H1 (cell line): Measurements from ENCODE around the gene GMPR2. TPM values are rescaled to one million over a fixed set of nuclear protein-coding genes. Genes with fewer than 3 reads are reported as not detected.

Experiments used
- CTCF ChIA-PET: fragments of 300-600 bp; sonication (Branson Sonifier 250); formaldehyde crosslinking; loops from one replicate; lab custom pipeline; 2021; ENCODE audit not compliant: partially characterized antibody; lab: Charles Lee
- POLR2A ChIA-PET: fragments of 300-600 bp; sonication (Branson Sonifier 250); formaldehyde crosslinking; loops from one replicate; lab custom pipeline; 2021; ENCODE audit warnings: inconsistent platforms; ENCODE audit not compliant: partially characterized antibody; lab: Charles Lee
- DNase-seq, 2 experiments: peaks; one replicate each; pipeline versions ENCODE4 v3.0.0 to v3.0.0-alpha.2; 2010 to 2022; ENCODE audit warnings: low spot score in 2 of 2, low read depth in 1 of 2, mixed read lengths in 1 of 2
- FAIRE-seq: peaks from 2 replicates; lab custom pipeline; 2011; peaks lifted over from hg19 to GRCh38; lab: Jason Lieb, UNC
- H2AFZ ChIP-seq: 2 replicates; pipeline ENCODE4 v1.8.1; 2012; ENCODE audit warnings: low read length, inconsistent platforms
- H2AK5ac ChIP-seq: 2 replicates; pipeline ENCODE4 v1.6.1; 2013; ENCODE audit warnings: low read depth, low read length
- H2BK120ac ChIP-seq: replicated peaks from 2 replicates; pipeline ENCODE3; 2013; ENCODE audit warnings: low read depth, low read length, inconsistent platforms
- H2BK12ac ChIP-seq: 2 replicates; pipeline ENCODE4 v1.6.1; 2013; ENCODE audit warnings: low read depth, low read length
- H2BK15ac ChIP-seq: 2 replicates; pipeline ENCODE4 v1.6.1; 2013; ENCODE audit warnings: low read length
- H2BK20ac ChIP-seq: 2 replicates; pipeline ENCODE4 v1.6.1; 2013; ENCODE audit warnings: low read length
- H2BK5ac ChIP-seq: 2 replicates; pipeline ENCODE4 v1.6.1; 2013; ENCODE audit warnings: low read depth, low read length
- H3K14ac ChIP-seq: 2 replicates; pipeline ENCODE4 v1.6.1; 2013; ENCODE audit warnings: inconsistent platforms; ENCODE audit not compliant: insufficient read length
- H3K18ac ChIP-seq: 2 replicates; pipeline ENCODE4 v1.6.1; 2013; ENCODE audit warnings: low read length; ENCODE audit errors: extremely low read depth
- H3K23ac ChIP-seq: 2 replicates; pipeline ENCODE4 v1.6.1; 2013; ENCODE audit warnings: inconsistent platforms; ENCODE audit not compliant: insufficient read length
- H3K23me2 ChIP-seq: 2 replicates; pipeline ENCODE4 v1.6.1; 2013; ENCODE audit warnings: low read depth, low read length
- H3K27ac ChIP-seq: 2 replicates; pipeline ENCODE4 v1.6.1; 2011; ENCODE audit warnings: low read depth, low read length, inconsistent platforms
- H3K27me3 ChIP-seq, 4 experiments: replicated peaks in 1 of 4; 1 replicate in 1 of 4; 2 replicates in 3 of 4; pipeline versions ENCODE4 v1.6.1 to v1.8.1; 2011 to 2013; ENCODE audit warnings: low read length in 3 of 4, mild to moderate bottlenecking in 3 of 4, inconsistent platforms in 2 of 4, mixed read lengths in 2 of 4, moderate library complexity in 1 of 4; ENCODE audit not compliant: control insufficient read depth in 3 of 4, insufficient read depth in 3 of 4; ENCODE audit errors: extremely low read depth in 1 of 4
- H3K36me3 ChIP-seq, 4 experiments: 2 replicates each; pipeline versions ENCODE4 v1.6.1 to v1.8.1; 2011 to 2013; ENCODE audit warnings: mild to moderate bottlenecking in 4 of 4, low read length in 3 of 4, moderate library complexity in 2 of 4, control low read depth in 1 of 4, inconsistent platforms in 1 of 4; ENCODE audit not compliant: insufficient read depth in 4 of 4, control insufficient read depth in 2 of 4
- H3K4ac ChIP-seq: replicated peaks from 2 replicates; pipeline ENCODE3; 2013; ENCODE audit warnings: low read length, low read depth, mixed read lengths, inconsistent platforms; ENCODE audit not compliant: insufficient read length
- H3K4me1 ChIP-seq, 4 experiments: replicated peaks in 1 of 4; 1 replicate in 1 of 4; 2 replicates in 3 of 4; pipeline versions ENCODE4 v1.6.1 to v1.8.1; 2011 to 2013; ENCODE audit warnings: low read length in 3 of 4, inconsistent platforms in 2 of 4, mixed read lengths in 1 of 4; ENCODE audit not compliant: insufficient read depth in 4 of 4, control insufficient read depth in 3 of 4
- H3K4me2 ChIP-seq, 2 experiments: 2 replicates each; pipeline versions ENCODE4 v1.6.1 to v1.8.1; 2011 to 2013; ENCODE audit warnings: low read depth in 2 of 2, low read length in 2 of 2, control low read depth in 1 of 2, inconsistent platforms in 1 of 2, mild to moderate bottlenecking in 1 of 2; ENCODE audit not compliant: insufficient read depth in 1 of 2
- H3K4me3 ChIP-seq, 4 experiments: fragments of 200-600, 300-600 bp in 1 of 4; sonication (generic), shearing (Covaris generic), sonication (Bioruptor Twin) in 1 of 4; 2 replicates each; pipeline versions ENCODE4 v1.5.1 to v1.8.1; 2011 to 2016; ENCODE audit warnings: low read length in 4 of 4, low read depth in 3 of 4, control low read depth in 2 of 4, inconsistent platforms in 2 of 4, mild to moderate bottlenecking in 2 of 4, mixed read lengths in 1 of 4, moderate library complexity in 1 of 4; ENCODE audit not compliant: insufficient read depth in 2 of 4; ENCODE audit errors: extremely low read depth in 1 of 4
- H3K56ac ChIP-seq: replicated peaks from 2 replicates; pipeline ENCODE3; 2013; ENCODE audit warnings: low read depth, mild to moderate bottlenecking, mixed read lengths, low read length, inconsistent platforms; ENCODE audit not compliant: insufficient read length
- H3K79me1 ChIP-seq: 2 replicates; pipeline ENCODE4 v1.6.1; 2013; ENCODE audit warnings: low read depth, low read length, control low read depth
- H3K79me2 ChIP-seq, 2 experiments: 2 replicates each; pipeline versions ENCODE4 v1.6.1 to v1.8.1; 2012 to 2013; ENCODE audit warnings: low read length in 2 of 2, mild to moderate bottlenecking in 2 of 2, inconsistent platforms in 1 of 2; ENCODE audit not compliant: insufficient read depth in 2 of 2, control insufficient read depth in 1 of 2
- H3K9ac ChIP-seq, 4 experiments: replicated peaks in 1 of 4; 1 replicate in 1 of 4; 2 replicates in 3 of 4; pipeline versions ENCODE4 v1.6.1 to v1.8.1; 2011 to 2013; ENCODE audit warnings: low read depth in 3 of 4, low read length in 3 of 4, control low read depth in 2 of 4, mild to moderate bottlenecking in 2 of 4, moderate library complexity in 2 of 4, inconsistent platforms in 1 of 4; ENCODE audit errors: extremely low read depth in 1 of 4
- H3K9me3 ChIP-seq, 2 experiments: 2 replicates each; pipeline versions ENCODE4 v1.6.1 to v1.8.1; 2012 to 2013; ENCODE audit warnings: mild to moderate bottlenecking in 2 of 2, moderate library complexity in 2 of 2, control low read depth in 1 of 2, inconsistent platforms in 1 of 2, low read depth in 1 of 2, low read length in 1 of 2, mixed read lengths in 1 of 2; ENCODE audit not compliant: insufficient read depth in 2 of 2
- H4K20me1 ChIP-seq, 2 experiments: replicated peaks in 1 of 2; 2 replicates each; pipeline versions ENCODE3 to v1.8.1; 2011 to 2013; ENCODE audit warnings: inconsistent platforms in 2 of 2, low read length in 2 of 2, mild to moderate bottlenecking in 1 of 2; ENCODE audit not compliant: insufficient read depth in 2 of 2, control insufficient read depth in 1 of 2
- H4K5ac ChIP-seq: 2 replicates; pipeline ENCODE4 v1.6.1; 2013; ENCODE audit warnings: low read length, low read depth, mixed read lengths, inconsistent platforms; ENCODE audit not compliant: insufficient read length
- H4K8ac ChIP-seq: 2 replicates; pipeline ENCODE4 v1.8.0; 2013; ENCODE audit warnings: mild to moderate bottlenecking, moderate library complexity, low read length, inconsistent platforms; ENCODE audit not compliant: insufficient read depth; ENCODE audit errors: extremely low read depth
- H4K91ac ChIP-seq: replicated peaks from 2 replicates; pipeline ENCODE3; 2013; ENCODE audit warnings: low read length, mixed read lengths, inconsistent platforms; ENCODE audit not compliant: insufficient read length
- RFX5 ChIP-seq: IDR thresholded peaks from 2 replicates; pipeline ENCODE4 v1.6.1; 2011; ENCODE audit warnings: low read depth, low read length, improper control_type of control experiment, borderline replicate concordance
- WGBS, 2 experiments: shearing (Covaris generic) in 1 of 2; methylation state at CpG; one replicate each; pipeline versions ENCODE4 v1.1.6 to v1.1.7; 2013 to 2015; ENCODE audit warnings: low lambda C conversion rate in 2 of 2, mixed read lengths in 2 of 2, inconsistent platforms in 1 of 2, low coverage in 1 of 2, missing lambda C conversion rate in 1 of 2; ENCODE audit not compliant: insufficient replicate concordance in 2 of 2, insufficient coverage in 1 of 2, insufficient read length in 1 of 2; ENCODE audit errors: extremely low coverage in 1 of 2, missing lambda C conversion rate in 1 of 2; 5-methylcytosine and 5-hydroxymethylcytosine counted together
- polyA plus RNA-seq, 7 experiments: library from polyadenylated mRNA; depleted of rRNA in 3 of 7; stranded (reverse) in 5 of 7; unstranded in 2 of 7; fragments of >200 nt in 5 of 7; fragments of 200-250 nt in 2 of 7; gene quantifications; 1 replicate in 5 of 7; 2 replicates in 1 of 7; 4 replicates in 1 of 7; pipeline versions ENCODE4 v1.2.1 to v1.2.3, GENCODE V29; 2011 to 2013; ENCODE audit warnings: missing spikeins in 2 of 7, mixed read lengths in 2 of 7
- total RNA-seq: library from RNA; stranded (reverse); fragmentation: NEBNext Ultra II Directional; extraction: Animal tissue kit (Norgen Biotek cat#: 25700); gene quantifications from 2 replicates; pipeline ENCODE4 v1.2.1, GENCODE V29; 2021

Gene GMPR2
- total and polyA plus RNA-seq, 2 of the 8 experiments (the other 6 are each of a cell fraction or from before 2014, with no cell fraction given) = 61.6 to 85.3 TPM

GRCh38 chr14:24246765-24247212 lies 14.1 kb downstream of the GMPR2 start:
- CTCF ChIA-PET = interaction anchor here (0.7 to 9.4 kb wide), 11 partner anchors 18 to 185 kb away, joined by 3 to 163 read pairs (median 4); partner anchors contain the start of genes CIDEB, DHRS1, LTB4R and NOP9
- no peaks in the 10 kb centered on the region for H3K27me3 ChIP-seq
- no peak overlapping the region for H4K5ac ChIP-seq
- H3K36me3 ChIP-seq = no peaks in the 10 kb centered on the region
- no peak overlapping the region for H3K14ac ChIP-seq
- no peak for TF ChIP-seq RFX5
- H3K9ac ChIP-seq = no peak overlapping the region
- H3K23ac ChIP-seq = no peak overlapping the region
- no peaks in the 10 kb centered on the region for H3K79me1 ChIP-seq
- H3K4me3 ChIP-seq = no peak overlapping the region
- POLR2A ChIA-PET = interaction anchor here (0.9 to 4.2 kb wide), 12 partner anchors 10 to 59 kb away, joined by 3 to 20 read pairs (median 4); partner anchors contain the start of genes CHMP4A, DHRS1, NOP9 and RABGGTA
- H2BK5ac ChIP-seq = no peak overlapping the region
- no peak for FAIRE-seq
- no peak overlapping the region for H3K27ac ChIP-seq
- H2BK15ac ChIP-seq = no peak overlapping the region
- H2AK5ac ChIP-seq = no peak overlapping the region
- H4K91ac ChIP-seq = no peak overlapping the region
- H3K18ac ChIP-seq = no peak overlapping the region
- H4K20me1 ChIP-seq = peaks cover 0 to under 1% of the 10 kb centered on the region in 2 experiments
- no peak overlapping the region for H2BK20ac ChIP-seq
- no peak for DNase-seq
- H4K8ac ChIP-seq = no peak overlapping the region
- H3K4me1 ChIP-seq = peaks cover 0 to 4% (median 0%) of the 10 kb centered on the region in 4 experiments; a peak in 3 of 7 replicates
- H3K4me2 ChIP-seq = no peak overlapping the region
- H2BK120ac ChIP-seq = no peak overlapping the region
- H3K4ac ChIP-seq = no peak overlapping the region
- H3K79me2 ChIP-seq = no peaks in the 10 kb centered on the region
- WGBS, 2 experiments = 88% methylated on average over 3 of the region's 3 CpGs; no CpG with 5 or more reads in 1 of the 2 experiments
- no peak overlapping the region for H2AFZ ChIP-seq
- no peaks in the 10 kb centered on the region for H3K9me3 ChIP-seq
- peaks cover 5% of the 10 kb centered on the region; the same call in 1 of the 2 replicates for H3K23me2 ChIP-seq
- no peak overlapping the region for H3K56ac ChIP-seq
- no peak overlapping the region for H2BK12ac ChIP-seq
